Measurements from ENCODE around the gene TRIM25. TPM values are rescaled to one million over a fixed set of nuclear protein-coding genes. Genes with fewer than 3 reads are reported as not detected.

Gene TRIM25
- total RNA-seq, 1 experiment from 2014 or later = 107 TPM

DNA sequence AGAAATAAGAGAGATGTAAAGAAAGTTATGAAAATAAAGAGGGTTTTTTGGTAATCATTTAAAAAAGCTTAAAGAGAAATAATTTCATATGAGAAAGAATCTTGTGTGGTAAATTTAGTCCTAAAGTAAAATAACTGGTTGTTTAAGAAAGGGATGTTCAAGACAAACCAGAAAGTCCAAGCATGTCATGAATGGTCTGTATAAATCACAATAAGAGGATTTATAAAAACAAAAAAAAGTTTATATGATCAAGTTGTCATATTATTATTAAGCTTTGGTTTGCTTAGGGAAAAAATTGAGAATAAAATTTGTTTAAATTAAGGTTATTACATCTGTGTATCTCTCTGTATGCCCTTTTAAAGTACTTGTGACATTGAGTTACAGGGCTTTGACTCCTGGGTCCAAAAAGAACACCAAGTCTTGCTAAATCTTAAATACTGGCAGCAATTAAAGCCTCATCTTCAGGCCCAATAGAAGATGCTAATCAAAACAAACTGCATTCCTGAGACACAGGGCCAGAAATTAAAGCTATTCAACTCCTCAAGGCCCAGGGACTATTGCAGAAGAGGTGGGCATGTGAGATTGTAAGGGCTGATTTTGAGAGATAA lies 15.6 kb upstream of the TRIM25 start:
- Mint-ChIP-seq H3K27me3 (ENCODE audit: unreplicated experiment) (no peaks in the 10 kb centered on the region), H3K4me3 (ENCODE audit: low read depth, unreplicated experiment) (no peak overlapping the region), H3K9me3 (ENCODE audit: low read depth, unreplicated experiment) (no peaks in the 10 kb centered on the region), H3K27ac (ENCODE audit: unreplicated experiment) (no peak overlapping the region), H3K36me3 (ENCODE audit: insufficient read depth, unreplicated experiment) (peaks cover 4% of the 10 kb centered on the region), H3K4me1 (ENCODE audit: low read depth, unreplicated experiment) (no peaks in the 10 kb centered on the region)
- CTCF ChIA-PET = no interaction called here
- TF ChIP-seq, protein P1, sequence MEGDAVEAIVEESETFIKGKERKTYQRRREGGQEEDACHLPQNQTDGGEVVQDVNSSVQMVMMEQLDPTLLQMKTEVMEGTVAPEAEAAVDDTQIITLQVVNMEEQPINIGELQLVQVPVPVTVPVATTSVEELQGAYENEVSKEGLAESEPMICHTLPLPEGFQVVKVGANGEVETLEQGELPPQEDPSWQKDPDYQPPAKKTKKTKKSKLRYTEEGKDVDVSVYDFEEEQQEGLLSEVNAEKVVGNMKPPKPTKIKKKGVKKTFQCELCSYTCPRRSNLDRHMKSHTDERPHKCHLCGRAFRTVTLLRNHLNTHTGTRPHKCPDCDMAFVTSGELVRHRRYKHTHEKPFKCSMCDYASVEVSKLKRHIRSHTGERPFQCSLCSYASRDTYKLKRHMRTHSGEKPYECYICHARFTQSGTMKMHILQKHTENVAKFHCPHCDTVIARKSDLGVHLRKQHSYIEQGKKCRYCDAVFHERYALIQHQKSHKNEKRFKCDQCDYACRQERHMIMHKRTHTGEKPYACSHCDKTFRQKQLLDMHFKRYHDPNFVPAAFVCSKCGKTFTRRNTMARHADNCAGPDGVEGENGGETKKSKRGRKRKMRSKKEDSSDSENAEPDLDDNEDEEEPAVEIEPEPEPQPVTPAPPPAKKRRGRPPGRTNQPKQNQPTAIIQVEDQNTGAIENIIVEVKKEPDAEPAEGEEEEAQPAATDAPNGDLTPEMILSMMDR (IDR thresholded peaks at IDR 0.05; ENCODE audit: unreplicated experiment) = no peak
- intact Hi-C loops (cut with micrococcal nuclease; ENCODE audit: unreplicated experiment) = no loop called here
- no peak for DNase-seq
- no TSS peak for BruUV-seq (replicated peaks)

DNA sequence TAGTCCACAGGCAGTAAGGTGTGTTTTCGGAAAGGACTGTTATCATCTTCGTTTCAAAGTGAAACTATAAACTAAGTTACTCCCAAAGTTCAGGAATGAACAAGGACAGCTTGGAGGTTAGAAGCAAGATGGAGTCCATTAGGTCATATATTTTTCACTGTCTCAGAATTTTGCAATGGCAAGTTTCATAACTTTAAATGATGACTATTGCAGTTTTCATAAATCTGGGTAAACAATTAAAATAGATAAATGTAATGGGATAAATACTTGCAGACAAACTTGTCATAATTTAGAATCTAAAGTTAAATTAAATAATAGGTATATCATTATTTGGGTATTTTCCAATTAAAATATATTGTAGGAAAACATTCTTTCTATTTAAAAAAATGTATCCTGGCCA lies 14.7 kb upstream of the TRIM25 start:
- no peaks in the 10 kb centered on the region for H3K9me3 Mint-ChIP-seq (ENCODE audit: low read depth, unreplicated experiment)
- no TSS peak for BruUV-seq (replicated peaks)
- H3K27ac Mint-ChIP-seq (ENCODE audit: unreplicated experiment) = no peak overlapping the region
- DNase-seq = no peak
- intact Hi-C loops (cut with micrococcal nuclease; ENCODE audit: unreplicated experiment) = no loop called here
- CTCF ChIA-PET = no interaction called here
- TF ChIP-seq, protein P1 (IDR thresholded peaks at IDR 0.05; ENCODE audit: unreplicated experiment) = no peak
- H3K4me3 Mint-ChIP-seq (ENCODE audit: low read depth, unreplicated experiment) = no peak overlapping the region
- H3K4me1 Mint-ChIP-seq (ENCODE audit: low read depth, unreplicated experiment) = no peaks in the 10 kb centered on the region
- peaks cover 4% of the 10 kb centered on the region for H3K36me3 Mint-ChIP-seq (ENCODE audit: insufficient read depth, unreplicated experiment)
- H3K27me3 Mint-ChIP-seq (ENCODE audit: unreplicated experiment) = no peaks in the 10 kb centered on the region

DNA sequence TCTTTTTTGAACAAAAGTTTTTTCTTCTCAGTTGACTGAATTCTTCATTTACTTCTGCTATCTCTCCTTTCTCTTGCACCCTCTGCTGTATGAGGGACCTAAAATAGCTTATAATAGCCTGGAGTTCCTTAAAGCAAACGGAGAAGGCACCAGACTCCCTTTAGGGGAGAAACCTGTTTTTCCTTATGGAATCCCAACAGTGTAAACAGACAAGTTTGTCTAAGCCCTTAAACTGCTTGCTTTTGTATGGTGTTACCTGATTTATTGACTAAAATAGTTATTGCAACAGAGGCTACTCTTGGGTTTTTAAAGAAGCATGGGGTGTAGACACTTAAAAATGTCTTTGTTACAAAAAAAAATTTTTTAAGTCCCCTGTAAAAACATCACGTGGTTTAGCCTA lies 12.9 kb upstream of the TRIM25 start:
- no peak overlapping the region for H3K27ac Mint-ChIP-seq (ENCODE audit: unreplicated experiment)
- peaks cover 3% of the 10 kb centered on the region for H3K9me3 Mint-ChIP-seq (ENCODE audit: low read depth, unreplicated experiment)
- no peak overlapping the region for H3K4me3 Mint-ChIP-seq (ENCODE audit: low read depth, unreplicated experiment)
- no peaks in the 10 kb centered on the region for H3K36me3 Mint-ChIP-seq (ENCODE audit: insufficient read depth, unreplicated experiment)
- TF ChIP-seq, protein P1 (IDR thresholded peaks at IDR 0.05; ENCODE audit: unreplicated experiment) = no peak
- no peaks in the 10 kb centered on the region for H3K27me3 Mint-ChIP-seq (ENCODE audit: unreplicated experiment)
- no peak for DNase-seq
- CTCF ChIA-PET = no interaction called here
- no peaks in the 10 kb centered on the region for H3K4me1 Mint-ChIP-seq (ENCODE audit: low read depth, unreplicated experiment)
- BruUV-seq (replicated peaks) = no TSS peak
- intact Hi-C loops (cut with micrococcal nuclease; ENCODE audit: unreplicated experiment) = no loop called here

DNA sequence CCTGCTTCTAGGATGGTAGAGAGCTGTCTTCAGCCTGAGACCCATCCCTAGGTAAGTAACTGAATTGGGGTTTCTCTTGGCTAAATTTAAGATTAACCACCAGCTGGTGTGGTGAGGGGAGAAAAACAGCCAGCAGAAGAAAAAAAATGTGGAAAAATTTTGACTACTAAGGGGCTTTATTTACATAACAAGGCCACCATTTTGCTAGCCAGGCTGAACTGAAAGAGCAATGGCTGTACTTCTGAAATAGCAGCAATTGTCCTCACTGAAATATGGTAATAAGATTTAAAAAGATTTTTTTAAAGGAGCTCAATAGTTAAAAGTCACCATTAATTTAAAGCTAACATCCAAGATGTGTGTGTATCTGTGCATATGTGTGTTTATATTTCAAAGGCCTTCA lies 12.4 kb upstream of the TRIM25 start:
- no peaks in the 10 kb centered on the region for H3K4me1 Mint-ChIP-seq (ENCODE audit: low read depth, unreplicated experiment)
- H3K9me3 Mint-ChIP-seq (ENCODE audit: low read depth, unreplicated experiment) = peaks cover 3% of the 10 kb centered on the region
- no TSS peak for BruUV-seq (replicated peaks)
- no peaks in the 10 kb centered on the region for H3K36me3 Mint-ChIP-seq (ENCODE audit: insufficient read depth, unreplicated experiment)
- TF ChIP-seq, protein P1 (IDR thresholded peaks at IDR 0.05; ENCODE audit: unreplicated experiment) = no peak
- DNase-seq = no peak
- no peak overlapping the region for H3K27ac Mint-ChIP-seq (ENCODE audit: unreplicated experiment)
- H3K4me3 Mint-ChIP-seq (ENCODE audit: low read depth, unreplicated experiment) = no peak overlapping the region
- H3K27me3 Mint-ChIP-seq (ENCODE audit: unreplicated experiment) = no peaks in the 10 kb centered on the region
- intact Hi-C loops (cut with micrococcal nuclease; ENCODE audit: unreplicated experiment) = no loop called here
- CTCF ChIA-PET = no interaction called here
